Forelimb muscle (tissue), 1 donor: ENCODE data around the gene CREBBP. TPM values are rescaled to one million over a fixed set of nuclear protein-coding genes. Genes with fewer than 3 reads are reported as not detected.
"Not testable (repeated sequence)": the region's sequence is repeated elsewhere in the genome, so short reads cannot be mapped to it uniquely, and the experiment has no call there.

ENCODE experiments used
- DNase-seq: peaks from one replicate; pipeline ENCODE4 v3.0.0-alpha.2; 2013; ENCODE audit warnings: low read depth
- polyA plus RNA-seq: library from polyadenylated mRNA; unstranded; fragments of 120-200 nt; gene quantifications from one replicate; pipeline ENCODE4 v1.2.1, GENCODE V29; 2013; ENCODE audit not compliant: insufficient read length

Gene CREBBP
- 37.8 TPM for polyA plus RNA-seq

DNA sequence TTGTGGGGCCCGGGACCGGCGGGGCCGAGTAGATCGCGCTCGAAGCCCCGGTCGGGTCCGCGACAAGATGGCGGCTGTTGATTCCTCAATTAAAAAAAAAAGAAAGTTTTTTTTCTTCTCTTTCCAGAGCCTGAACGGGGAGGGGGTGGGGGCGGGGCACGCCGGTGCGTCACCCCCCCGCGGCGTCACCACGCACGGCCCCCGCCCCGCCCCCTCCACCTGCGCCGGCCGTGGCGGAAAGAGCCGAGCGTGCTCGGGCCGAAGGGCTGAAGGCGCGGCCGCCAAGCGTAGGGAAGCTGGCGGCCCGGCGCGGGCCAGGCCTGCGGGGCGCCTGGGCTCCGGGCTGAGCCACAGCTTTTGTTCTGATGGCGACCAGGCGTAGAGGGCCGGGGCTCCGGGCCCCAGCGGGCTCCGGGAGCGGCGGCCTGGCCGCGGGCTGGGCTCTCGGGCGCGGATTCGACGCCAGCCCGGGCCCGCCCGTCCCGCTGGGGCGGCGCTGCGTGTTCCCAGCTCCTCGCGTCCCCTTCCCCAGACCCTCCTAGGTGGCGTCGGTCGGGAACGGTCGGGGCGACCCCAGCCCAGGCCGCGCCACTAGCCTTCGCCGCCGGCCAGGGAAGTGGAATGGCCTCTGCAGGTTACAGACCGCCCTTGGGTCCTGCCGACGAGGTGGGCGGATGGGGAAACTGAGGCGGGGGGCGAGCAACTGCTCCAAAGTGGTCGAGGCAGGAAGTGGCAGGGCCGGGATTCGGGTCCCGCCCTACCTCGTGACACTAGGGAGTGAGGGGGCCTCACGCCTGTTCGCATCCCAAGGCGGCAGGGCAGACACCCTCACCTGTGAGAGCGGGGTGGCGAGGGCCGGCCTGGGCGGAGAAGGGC is at the start of gene CREBBP:
Gene CREBBP (minus strand): TSS at position 91 of the 876 bp plus-strand sequence. CDS start 797 bp downstream, outside the sequence.
- DNase-seq: peak; percentile 55

DNA sequence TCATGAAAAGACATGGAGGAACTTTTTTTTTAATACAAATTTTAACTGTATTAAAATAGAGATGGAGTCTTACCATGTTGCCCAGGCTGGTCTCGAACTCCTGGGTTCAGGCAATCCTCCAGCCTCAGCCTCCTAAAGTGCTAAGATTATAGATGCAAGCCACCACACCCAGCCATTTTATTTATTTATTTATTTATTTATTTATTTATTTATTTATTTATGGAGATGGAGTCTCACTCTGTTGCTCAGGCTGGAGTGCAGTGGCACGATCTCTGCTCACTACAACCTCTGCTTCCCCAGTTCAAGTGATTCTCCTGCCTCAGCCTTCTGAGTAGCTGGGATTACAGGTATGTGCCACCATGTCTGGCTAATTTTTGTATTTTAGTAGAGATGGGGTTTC is 46.6 kb upstream of the CREBBP start:
- not testable (repeated sequence) for DNase-seq

DNA sequence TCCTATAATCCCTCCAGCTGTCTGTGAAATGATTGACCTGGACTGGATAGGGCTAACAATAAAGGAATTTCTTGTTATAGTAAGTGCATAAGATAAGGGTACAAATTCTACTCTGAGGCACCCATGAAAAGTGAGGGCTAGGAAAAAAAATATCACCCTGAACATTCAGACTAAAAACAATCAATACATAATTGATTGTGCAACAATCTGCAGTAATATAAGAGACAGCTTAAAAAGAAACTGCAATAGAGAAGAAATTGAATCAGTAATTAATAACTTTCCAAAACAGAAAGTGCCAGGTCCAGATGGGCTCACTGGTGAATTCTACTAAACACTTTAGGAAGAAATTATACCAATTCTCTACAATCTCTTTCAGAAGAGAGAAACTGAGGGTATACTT is 44.2 kb upstream of the CREBBP start:
- DNase-seq: no peak

DNA sequence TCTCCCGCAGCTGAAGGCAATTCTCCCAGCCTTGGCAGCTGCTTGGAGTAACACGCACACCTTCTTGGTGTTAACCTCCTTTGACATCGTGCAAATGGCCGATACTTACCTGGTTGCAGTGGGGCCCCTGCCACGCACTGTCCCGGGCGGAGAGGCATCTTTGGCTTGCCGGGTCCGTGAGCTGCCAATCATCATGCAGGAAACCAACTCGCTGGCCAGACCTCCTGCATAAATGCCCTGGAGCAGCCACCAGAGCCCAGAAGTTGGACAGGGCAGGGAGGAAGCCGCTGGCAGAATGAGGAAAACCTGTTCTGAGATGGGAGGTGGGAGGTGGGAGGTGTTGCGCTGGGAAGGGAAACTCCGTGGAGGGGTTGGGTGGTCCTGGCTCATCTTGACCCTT is 41.7 kb upstream of the CREBBP start:
- DNase-seq: no peak

DNA sequence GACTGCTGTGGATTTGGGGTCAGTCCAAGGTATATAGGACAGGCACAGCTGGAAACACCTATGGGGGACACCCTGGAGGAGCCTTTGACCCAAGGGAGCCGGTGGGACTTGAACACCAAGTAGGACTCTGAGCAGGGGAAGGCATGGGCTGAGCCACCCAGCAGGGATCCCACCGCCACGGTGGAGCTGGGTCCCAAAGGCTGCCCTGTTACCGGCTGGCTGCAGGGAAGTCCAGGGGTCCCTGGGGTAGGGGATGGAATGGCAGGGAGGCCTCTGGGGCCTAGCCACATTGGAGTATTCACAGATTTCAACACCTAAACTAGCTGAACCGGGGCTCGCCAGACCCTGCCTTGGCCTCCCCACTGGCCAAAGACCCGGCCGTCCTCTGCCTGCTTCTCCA is 39.7 kb upstream of the CREBBP start:
- no peak for DNase-seq

DNA sequence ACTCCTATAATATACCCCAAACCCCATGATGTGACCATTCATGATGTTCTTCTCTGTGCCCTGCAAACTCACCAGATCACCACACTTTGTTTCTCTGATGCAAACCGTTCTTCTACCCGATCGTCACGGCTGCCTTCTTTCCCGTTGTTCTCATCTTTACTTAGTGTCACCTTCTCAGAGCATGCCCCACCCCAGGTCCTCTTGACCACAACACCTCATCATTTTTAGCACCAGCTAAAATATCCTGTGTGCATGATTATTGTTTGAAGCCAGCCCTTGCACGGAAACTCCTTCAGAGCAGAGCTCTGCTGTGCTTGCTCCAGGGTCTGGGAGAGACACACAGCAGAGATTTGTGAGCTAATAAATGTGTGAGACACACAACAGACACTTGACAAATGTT is 38.9 kb upstream of the CREBBP start:
- DNase-seq: no peak

DNA sequence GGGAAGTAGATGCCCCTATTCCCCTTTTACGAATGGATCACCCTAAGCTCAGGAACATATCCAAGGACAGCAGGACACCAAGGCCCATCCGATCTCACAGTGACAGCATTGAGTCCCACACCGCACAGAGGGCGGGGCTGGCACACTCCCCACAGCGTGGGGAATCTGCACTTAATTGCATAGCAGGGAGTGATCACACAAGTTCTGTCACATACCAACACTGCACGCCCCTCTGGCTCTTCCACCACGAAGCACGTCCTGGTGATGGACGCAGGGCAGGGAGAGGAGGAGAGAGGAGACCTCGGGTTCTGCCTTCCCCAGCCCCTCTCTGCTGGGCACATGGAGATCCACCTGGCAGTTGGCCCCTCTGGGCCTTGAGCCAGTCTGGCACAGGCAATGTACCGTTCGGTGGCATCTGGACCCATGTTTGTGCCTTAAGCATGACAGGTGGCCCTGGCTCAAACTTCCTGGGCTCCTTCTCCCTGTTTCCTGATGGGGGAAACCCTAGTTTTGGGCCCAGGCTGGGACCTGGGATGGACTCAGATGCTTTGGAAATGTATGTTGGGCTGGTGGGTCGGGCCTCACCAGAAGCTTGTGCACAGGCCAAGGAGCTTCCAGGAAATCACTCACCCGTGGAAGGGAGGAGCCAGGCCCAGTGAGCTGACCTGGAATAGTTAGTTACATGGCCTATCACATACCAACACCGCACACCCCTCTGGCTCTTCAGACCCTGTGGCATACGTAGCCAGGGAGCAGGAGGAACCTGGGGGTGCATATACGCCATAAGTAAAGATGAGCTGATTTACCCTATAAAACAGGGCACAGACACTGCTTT is 35.1 kb upstream of the CREBBP start:
- DNase-seq: no peak

DNA sequence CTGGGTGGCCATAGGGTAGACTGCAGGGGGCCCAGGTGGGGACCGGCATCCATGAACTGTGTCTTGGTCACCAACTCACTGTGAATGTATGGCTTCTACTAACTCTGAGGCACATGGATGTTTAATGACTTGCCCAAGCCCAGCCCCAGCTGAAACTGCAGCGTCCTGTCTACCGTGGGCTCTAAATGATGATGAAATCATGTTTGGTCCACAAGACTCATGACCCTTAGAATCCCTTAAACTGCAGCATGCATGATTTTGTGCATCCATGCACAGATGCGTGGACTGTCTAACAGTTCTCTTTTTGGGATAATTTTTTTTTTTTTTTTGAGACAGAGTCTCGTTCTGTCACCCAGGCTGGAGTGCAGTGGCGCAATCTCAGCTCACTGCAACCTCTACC is 32.4 kb upstream of the CREBBP start:
- no peak for DNase-seq

DNA sequence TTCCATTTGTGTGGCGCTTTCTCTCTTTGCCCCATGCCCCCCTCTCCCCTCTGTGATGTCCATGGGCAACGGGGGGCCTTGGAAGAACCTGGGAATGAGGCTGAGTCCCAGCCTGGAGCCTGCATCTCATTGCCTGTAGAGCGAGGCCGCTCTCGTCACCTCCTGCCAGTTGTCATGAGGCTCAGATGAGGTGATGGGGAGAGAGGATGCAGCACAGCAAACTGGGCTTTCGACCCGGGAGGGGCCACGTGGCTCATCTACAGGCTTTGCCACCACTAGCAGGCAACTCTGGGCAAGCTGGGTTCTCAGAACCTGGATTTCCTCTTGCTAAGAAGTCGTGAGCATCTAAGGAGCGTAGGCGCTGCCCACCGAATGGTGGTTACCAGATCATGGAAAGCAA is 31.9 kb upstream of the CREBBP start:
- DNase-seq: no peak

DNA sequence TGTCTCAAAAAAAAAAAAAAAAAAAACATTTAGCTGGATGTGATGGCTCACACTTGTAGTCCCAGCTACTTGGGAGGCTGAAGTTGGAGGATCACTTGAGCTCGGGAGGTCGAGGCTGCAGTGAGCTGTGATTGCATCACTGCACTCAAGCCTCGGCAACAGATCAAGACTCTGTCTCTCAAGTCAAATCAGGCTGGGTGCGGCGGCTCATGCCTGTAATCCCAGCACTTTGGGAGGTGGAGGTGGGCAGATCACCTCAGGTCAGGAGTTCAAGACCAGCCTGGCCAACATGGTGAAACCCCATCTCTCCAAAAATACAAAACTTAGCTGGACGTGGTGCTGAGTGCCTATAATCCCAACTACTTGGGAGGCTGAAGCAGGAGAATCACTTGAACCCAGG is 31.2 kb upstream of the CREBBP start:
- DNase-seq: not testable (repeated sequence)

DNA sequence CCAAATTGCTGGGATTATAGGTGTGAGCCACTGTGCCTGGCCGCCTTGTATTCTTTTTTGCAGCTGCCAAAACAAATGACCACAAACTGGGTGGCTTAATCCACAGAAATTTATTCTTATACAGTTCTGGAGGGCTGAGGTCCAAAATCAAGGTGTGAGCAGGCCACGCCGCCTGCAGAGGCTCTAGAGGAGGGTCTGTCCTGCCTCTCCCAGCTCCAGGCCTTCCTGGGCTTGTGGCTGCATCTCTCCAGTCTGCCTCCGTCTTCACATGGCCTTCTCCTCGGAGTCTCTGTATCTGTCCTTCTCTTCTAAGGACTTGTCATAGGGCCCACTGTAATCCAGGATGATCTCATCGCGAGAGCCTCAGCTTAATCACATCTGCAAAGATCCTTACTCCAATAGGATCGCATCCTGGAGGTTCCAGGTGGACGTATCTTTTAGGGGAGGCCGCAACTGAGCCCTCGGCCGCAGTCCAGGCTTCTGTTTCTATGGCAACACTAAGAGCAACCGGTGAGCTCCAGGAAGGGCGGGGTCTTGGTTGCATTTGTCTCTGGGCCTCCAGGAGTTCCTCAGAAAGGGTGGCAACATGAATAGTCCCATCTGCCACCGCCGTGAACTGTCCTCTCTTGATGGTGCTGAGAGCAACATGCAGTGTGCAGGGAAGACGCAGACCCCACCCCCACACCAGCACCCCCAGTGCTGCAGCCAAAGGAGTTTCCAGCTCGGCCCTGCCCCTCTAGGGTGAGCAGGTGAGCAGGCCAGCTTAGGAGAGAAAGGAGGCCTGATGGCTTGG is 29.5 kb upstream of the CREBBP start:
- no peak for DNase-seq

DNA sequence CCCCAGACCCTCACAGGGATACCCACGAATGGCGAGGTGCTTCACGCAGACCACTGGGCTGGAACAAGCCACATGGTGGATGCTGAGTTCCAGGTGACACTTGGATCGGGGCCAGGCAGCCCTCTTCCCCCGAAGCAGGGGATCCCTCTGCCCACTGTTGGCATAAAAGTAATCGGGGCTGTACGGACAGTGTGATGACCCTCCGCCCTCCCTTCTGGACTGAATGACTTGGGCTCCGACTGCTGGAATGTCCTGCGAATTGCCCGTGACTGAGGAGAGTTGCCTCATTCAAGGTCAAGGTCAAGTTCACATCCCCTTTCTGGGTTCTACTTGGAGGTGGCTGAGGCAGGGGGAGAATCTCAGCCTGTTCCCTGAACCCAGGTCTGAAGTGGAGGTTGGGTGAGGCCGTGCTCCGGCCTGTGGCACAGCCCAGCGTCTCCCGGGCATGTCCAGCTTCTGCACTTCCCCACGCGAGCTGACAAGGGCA is 28.5 kb upstream of the CREBBP start:
- no peak for DNase-seq

DNA sequence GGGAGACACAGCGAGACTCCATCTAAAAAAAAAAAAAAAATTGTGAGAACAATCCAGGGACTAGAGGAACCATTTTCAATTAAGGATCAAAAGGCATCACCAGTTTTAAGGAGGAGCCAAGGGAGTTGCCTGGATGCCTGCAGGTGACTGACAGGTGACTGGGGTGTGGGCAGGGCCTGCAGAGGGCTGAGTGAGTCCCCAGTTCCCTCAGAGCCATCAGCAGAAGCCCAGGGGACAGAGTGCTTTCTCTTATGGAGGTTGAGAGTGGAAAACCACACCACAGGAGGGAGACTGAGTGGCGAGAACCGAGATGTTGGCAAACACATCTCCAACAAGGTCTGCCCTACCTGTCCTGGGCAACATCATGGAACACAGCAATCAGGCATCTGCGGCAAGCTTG is 27.1 kb upstream of the CREBBP start:
- DNase-seq: no peak

DNA sequence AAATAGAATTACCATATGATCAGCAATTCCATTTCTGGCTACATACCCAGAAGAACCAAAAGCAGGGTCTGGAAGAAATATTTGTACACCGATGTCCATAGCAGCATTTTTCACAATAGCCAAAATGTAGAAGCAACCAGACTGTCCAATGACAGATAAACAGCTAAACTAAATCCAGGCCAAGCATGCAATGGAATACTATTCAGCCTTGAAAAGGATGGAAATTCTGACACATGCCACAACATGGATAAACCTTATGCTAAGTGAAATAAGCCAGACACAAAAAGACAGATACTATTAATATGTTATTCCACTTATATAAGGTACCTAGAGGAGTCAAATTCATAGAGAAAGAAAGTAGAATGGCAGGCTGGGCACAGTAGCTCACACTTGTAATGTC is 25.9 kb upstream of the CREBBP start:
- DNase-seq: no peak

DNA sequence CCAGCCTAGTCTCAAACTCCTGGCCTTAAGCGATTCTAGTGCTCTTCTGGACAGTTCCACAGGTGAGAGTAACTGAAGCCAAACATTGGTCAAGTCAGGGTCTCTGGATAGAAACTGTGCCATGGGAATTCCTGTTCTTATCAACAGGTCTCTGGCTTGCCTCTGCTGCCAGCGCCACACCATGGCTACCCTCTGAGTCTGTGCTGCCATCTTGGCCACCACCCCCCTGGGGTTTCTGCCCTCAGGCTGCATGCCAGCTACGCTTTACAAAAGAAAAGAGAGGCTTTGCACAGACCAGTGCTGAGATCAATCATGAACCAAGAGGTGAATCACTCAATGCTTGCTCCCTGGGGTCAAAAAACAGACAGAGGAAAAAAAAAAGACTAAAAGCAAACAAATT is 24.4 kb upstream of the CREBBP start:
- no peak for DNase-seq

DNA sequence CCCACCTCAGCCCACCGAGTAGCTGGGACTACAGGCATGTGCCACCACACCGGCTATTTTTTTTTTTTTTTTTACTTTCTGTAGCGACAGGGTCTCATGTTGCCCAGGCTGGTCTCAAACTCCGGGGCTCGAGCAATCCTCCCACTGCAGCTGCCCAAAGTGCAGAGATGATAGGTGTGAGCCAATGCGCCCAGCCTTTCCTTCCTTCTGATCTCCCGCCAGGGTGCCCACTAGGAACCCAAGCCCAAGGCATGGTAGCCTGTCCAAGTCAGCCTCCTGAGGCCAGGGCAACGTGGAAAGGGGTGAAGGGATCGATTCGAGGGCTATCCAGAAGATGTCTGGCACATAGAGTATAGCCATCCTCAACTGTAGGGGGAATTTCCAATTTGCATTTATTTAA is 9.6 kb upstream of the CREBBP start:
- no peak for DNase-seq

DNA sequence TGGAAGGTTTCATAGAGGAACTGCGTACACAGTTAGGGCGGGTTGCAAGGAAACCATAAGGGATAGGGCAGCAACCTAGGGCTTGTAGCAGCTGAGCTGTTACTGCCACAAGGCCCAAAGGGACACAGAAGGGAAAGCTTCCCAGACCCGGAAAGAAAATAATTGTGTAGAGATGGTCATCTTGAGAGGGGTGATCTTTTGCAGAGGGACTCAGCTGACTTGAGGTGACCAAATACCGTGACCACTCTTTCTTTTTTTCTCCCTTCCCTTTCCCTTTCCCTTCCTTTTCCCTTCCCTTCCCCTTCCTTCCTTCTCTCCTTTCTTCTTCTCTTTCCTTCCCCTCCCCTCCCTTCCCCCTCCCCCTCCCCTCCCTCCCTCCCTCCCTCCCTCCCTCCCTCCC is 8.5 kb upstream of the CREBBP start:
- no peak for DNase-seq

DNA sequence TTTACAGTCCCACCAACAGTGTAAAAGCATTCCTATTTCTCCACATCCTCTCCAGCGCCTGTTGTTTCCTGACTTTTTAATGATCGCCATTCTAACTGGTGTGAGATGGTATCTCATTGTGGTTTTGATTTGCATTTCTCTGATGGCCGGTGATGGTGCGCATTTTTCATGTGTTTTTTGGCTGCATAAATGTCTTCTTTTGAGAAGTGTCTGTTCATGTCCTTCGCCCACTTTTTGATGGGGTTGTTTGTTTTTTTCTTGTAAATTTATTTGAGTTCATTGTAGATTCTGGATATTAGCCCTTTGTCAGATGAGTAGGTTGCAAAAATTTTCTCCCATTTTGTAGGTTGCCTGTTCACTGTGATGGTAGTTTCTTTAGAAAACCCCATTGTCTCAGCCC is 5.5 kb upstream of the CREBBP start:
- not testable (repeated sequence) for DNase-seq

DNA sequence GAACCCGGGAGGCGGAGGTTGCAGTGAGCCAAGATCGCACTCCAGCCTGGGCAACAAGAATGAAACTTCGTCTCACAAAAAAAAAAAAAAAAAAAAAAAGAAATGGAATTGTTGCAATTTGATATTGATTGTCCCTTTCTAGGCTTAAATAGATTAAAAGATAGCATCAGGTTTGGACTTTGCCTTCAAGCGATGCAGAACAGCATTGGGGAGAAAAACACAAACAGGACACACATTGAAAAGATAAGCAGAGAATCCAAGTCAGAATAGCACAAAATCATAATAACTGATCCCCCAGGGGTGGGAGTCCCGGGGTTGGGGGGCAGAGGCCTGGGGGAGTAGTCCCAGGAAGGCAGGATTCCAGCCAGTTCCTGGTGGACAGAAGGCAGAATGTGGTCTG is 3.9 kb upstream of the CREBBP start:
- DNase-seq: no peak

DNA sequence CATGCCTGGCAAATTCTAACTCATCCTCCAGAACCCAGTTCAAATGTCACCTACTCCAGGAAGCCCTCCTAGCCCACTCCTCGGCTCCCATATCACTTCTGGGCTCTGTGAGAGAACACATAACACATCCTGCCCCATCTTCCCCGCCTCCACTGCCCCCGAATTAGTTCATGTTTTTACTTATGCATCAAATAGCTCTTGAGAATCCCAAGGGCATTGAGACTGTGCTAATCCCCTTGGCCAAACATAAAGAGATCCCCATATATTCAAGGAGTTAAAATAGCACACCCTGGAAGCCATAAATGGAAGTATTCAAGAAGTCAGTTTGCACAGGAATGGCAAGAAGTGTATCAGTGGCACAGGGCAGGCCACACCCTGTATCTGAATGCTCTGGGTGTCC is 2.0 kb upstream of the CREBBP start:
- no peak for DNase-seq

DNA sequence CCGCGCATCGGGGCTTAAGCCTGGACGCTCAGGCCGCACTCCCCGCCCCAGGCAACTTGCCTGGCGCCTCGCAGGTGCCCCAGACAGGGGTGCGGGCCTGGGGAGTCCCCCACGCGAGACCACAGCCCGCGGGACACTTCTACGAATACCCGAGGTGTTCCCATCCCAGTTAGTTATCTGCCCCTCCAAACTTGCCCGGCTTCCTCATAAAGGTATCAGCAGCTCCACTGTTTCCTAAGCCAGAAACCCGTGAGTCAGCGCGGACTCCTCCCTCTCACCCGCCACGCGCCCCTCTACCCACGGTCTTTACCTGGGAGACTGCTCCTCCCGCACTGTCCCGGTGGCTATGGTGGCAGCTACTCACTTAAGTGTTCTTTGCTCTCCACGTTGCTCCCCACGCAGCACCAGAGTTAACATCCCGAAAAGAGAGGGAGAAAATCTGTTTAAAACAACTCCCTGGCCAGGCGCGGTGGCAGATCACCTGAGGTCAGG is 1.0 kb upstream of the CREBBP start:
- no peak for DNase-seq
